T follicular helper cell (primary cell): ENCODE measurements around the gene MED10.

ENCODE experiments used
- DNase-seq: peaks from one replicate; pipeline ENCODE4 v3.0.0-alpha.2; 2020; ENCODE audit warnings: low read depth

The MED10 gene

GRCh38 chr5:6350277-6351090 is 27.9 kb downstream of the MED10 start:
- DNase-seq: no peak

- no peak for DNase-seq
Measured at GRCh38 chr5:6349387-6349786, 29.0 kb downstream of the MED10 start.

GRCh38 chr5:6348476-6349000 is 29.8 kb downstream of the MED10 start:
- no peak for DNase-seq

GRCh38 chr5:6347673-6348072 is 30.7 kb downstream of the MED10 start:
- no peak for DNase-seq

GRCh38 chr5:6347165-6347564 is 31.2 kb downstream of the MED10 start:
- DNase-seq: no peak

GRCh38 chr5:6344593-6344989 is 33.8 kb downstream of the MED10 start:
- DNase-seq: no peak

- no peak for DNase-seq
Measured at GRCh38 chr5:6343951-6344592, 34.3 kb downstream of the MED10 start.

GRCh38 chr5:6342689-6343315 is 35.5 kb downstream of the MED10 start:
- DNase-seq: no peak

GRCh38 chr5:6340100-6340499 is 38.2 kb downstream of the MED10 start:
- DNase-seq: no peak

GRCh38 chr5:6338871-6339270 is 39.5 kb downstream of the MED10 start:
- DNase-seq: no peak

- no peak for DNase-seq
Measured at GRCh38 chr5:6338135-6338534, 40.2 kb downstream of the MED10 start.

GRCh38 chr5:6333182-6333905 is 45.0 kb downstream of the MED10 start:
- no peak for DNase-seq

- no peak for DNase-seq
Measured at GRCh38 chr5:6328173-6328572, 50.2 kb downstream of the MED10 start.

- DNase-seq: no peak
Measured at GRCh38 chr5:6326776-6327175, 51.6 kb downstream of the MED10 start.

- DNase-seq: no peak
Measured at GRCh38 chr5:6322163-6322713, 56.1 kb downstream of the MED10 start.
